Endothelial cell of umbilical vein (primary cell): ENCODE measurements around the gene GPR146. TPM values are rescaled to one million over a fixed set of nuclear protein-coding genes. Genes with fewer than 3 reads are reported as not detected.

Source experiments
- BruUV-seq: library from RNA; stranded (reverse); fragments of 400-500 nt; replicated peaks from 2 replicates; lab custom pipeline; 2021; lab: Mats Ljungman, UMichigan
- CTCF ChIA-PET: fragments of 300-600, 350-600 bp; sonication (Branson Sonifier 250); formaldehyde crosslinking; loops from one replicate; lab custom pipeline; 2021; ENCODE audit warnings: antibody characterized with exemption, inconsistent platforms; lab: Charles Lee
- POLR2A ChIA-PET: fragments of 300-600, 350-600 bp; sonication (Branson Sonifier 250); formaldehyde crosslinking; loops from one replicate; lab custom pipeline; 2021; ENCODE audit warnings: antibody characterized with exemption, inconsistent platforms; lab: Charles Lee
- DNase-seq: peaks from one replicate; pipeline ENCODE4 v3.0.0-alpha.2; 2011; ENCODE audit warnings: low read depth, low spot score
- FAIRE-seq: peaks from 2 replicates; lab custom pipeline; 2011; peaks lifted over from hg19 to GRCh38; lab: Jason Lieb, UNC
- H2AFZ ChIP-seq: 2 replicates; pipeline ENCODE4 v1.6.0; 2012; ENCODE audit warnings: low read depth, low read length, control low read depth, inconsistent platforms
- H3K27ac ChIP-seq: 2 replicates; pipeline ENCODE4 v1.5.1; 2011; ENCODE audit warnings: low read depth, mild to moderate bottlenecking, control low read depth, low read length, moderate library complexity; ENCODE audit not compliant: insufficient read depth
- H3K27me3 ChIP-seq, 2 experiments: 2 replicates each; pipeline versions ENCODE4 v1.6.0 to v1.6.1; 2011; ENCODE audit warnings: low read length in 2 of 2, mixed read lengths in 1 of 2; ENCODE audit not compliant: control insufficient read depth in 2 of 2, insufficient read depth in 2 of 2
- H3K36me3 ChIP-seq, 2 experiments: 2 replicates in 1 of 2; 3 replicates in 1 of 2; pipeline ENCODE4 v1.5.1; 2011; ENCODE audit warnings: low read length in 2 of 2, mild to moderate bottlenecking in 1 of 2, moderate library complexity in 1 of 2; ENCODE audit not compliant: control insufficient read depth in 2 of 2, insufficient read depth in 2 of 2; ENCODE audit errors: extremely low read depth in 1 of 2
- H3K4me1 ChIP-seq: 3 replicates; pipeline ENCODE4 v1.5.1; 2011; ENCODE audit warnings: mild to moderate bottlenecking, low read length; ENCODE audit not compliant: control insufficient read depth, insufficient read depth; ENCODE audit errors: extremely low read depth
- H3K4me2 ChIP-seq: 2 replicates; pipeline ENCODE4 v1.6.1; 2011; ENCODE audit warnings: low read length, control low read depth, mixed read lengths; ENCODE audit not compliant: insufficient read depth
- H3K4me3 ChIP-seq, 3 experiments: fragments of 200-600 bp in 1 of 3; sonication (generic), shearing (Covaris generic) in 1 of 3; replicated peaks in 1 of 3; 2 replicates each; pipeline ENCODE4 v1.5.1; 2011 to 2016; ENCODE audit warnings: control low read depth in 3 of 3, low read length in 3 of 3, mild to moderate bottlenecking in 2 of 3, inconsistent platforms in 1 of 3, low read depth in 1 of 3, moderate library complexity in 1 of 3; ENCODE audit not compliant: insufficient read depth in 1 of 3
- H3K79me2 ChIP-seq: 2 replicates; pipeline ENCODE4 v1.6.0; 2012; ENCODE audit warnings: low read length, inconsistent platforms; ENCODE audit not compliant: control insufficient read depth, insufficient read depth
- H3K9ac ChIP-seq: replicated peaks from 2 replicates; pipeline ENCODE3; 2011; ENCODE audit warnings: low read length, control low read depth; ENCODE audit not compliant: insufficient read depth; ENCODE audit errors: extremely low read depth
- H3K9me1 ChIP-seq: replicated peaks from 3 replicates; pipeline ENCODE4 v1.6.0; 2011; ENCODE audit warnings: mild to moderate bottlenecking, low read length; ENCODE audit not compliant: control insufficient read depth, insufficient read depth; ENCODE audit errors: extremely low read depth
- H3K9me3 ChIP-seq: replicated peaks from 2 replicates; pipeline ENCODE4 v1.5.1; 2012; ENCODE audit warnings: low read length, inconsistent platforms; ENCODE audit not compliant: control insufficient read depth, insufficient read depth
- H4K20me1 ChIP-seq: replicated peaks from 2 replicates; pipeline ENCODE3; 2011; ENCODE audit warnings: mild to moderate bottlenecking, low read length; ENCODE audit not compliant: control insufficient read depth, insufficient read depth; ENCODE audit errors: extremely low read depth
- EZH2 ChIP-seq: IDR thresholded peaks from 2 replicates; pipeline ENCODE4 v1.6.1; 2012; ENCODE audit warnings: borderline replicate concordance, low read depth, mild to moderate bottlenecking, moderate library complexity, low read length, inconsistent platforms; ENCODE audit not compliant: severe bottlenecking
- FOS ChIP-seq: IDR thresholded peaks from 2 replicates; pipeline ENCODE4 v1.6.1; 2011; ENCODE audit warnings: mild to moderate bottlenecking, low read length, moderate library complexity, borderline replicate concordance; ENCODE audit not compliant: insufficient read depth
- GATA2 ChIP-seq: IDR thresholded peaks from 2 replicates; pipeline ENCODE4 v1.7.0; 2011; ENCODE audit warnings: low read depth, mild to moderate bottlenecking, moderate library complexity, mixed read lengths, low read length; ENCODE audit not compliant: insufficient read length, insufficient read depth
- JUN ChIP-seq: IDR thresholded peaks from 2 replicates; pipeline ENCODE4 v1.6.1; 2011; ENCODE audit warnings: borderline replicate concordance, low read depth; ENCODE audit not compliant: insufficient read length, insufficient read depth
- MYC ChIP-seq: IDR thresholded peaks from one replicate; pipeline ENCODE4 v1.6.1; 2011; ENCODE audit warnings: mild to moderate bottlenecking, low read depth, low read length
- POLR2A ChIP-seq: IDR thresholded peaks from 2 replicates; pipeline ENCODE4 v1.6.1; 2012; ENCODE audit warnings: low read depth, mild to moderate bottlenecking, control low read depth, low read length
- POLR2AphosphoS5 ChIP-seq: IDR thresholded peaks from 2 replicates; pipeline ENCODE4 v1.6.1; 2012; ENCODE audit warnings: low read depth, mild to moderate bottlenecking, control low read depth, low read length, moderate library complexity; ENCODE audit not compliant: insufficient read depth
- dilution Hi-C: fragments of 300-500 bp; cut with MboI; formaldehyde crosslinking; loops from one replicate; pipeline ENCODE4 v1.15.0; 2019; ENCODE audit warnings: low sequenced_read_pairs; ENCODE audit not compliant: extremely low pct_ligation_motif_present
- intact Hi-C: fragments of 100-400 bp; cut with micrococcal nuclease; formaldehyde crosslinking; loops from one replicate; pipeline ENCODE4 v1.10.0; 2022
- polyA plus RNA-seq, 4 experiments: library from polyadenylated mRNA; depleted of rRNA in 3 of 4; stranded (reverse) in 3 of 4; unstranded in 1 of 4; fragments of >200 nt; gene quantifications; 2 replicates each; pipeline versions ENCODE4 v1.2.1 to v1.2.3, GENCODE V29; 2011 to 2012; ENCODE audit warnings: missing spikeins in 1 of 4
- total RNA-seq: library from RNA; stranded (reverse); gene quantifications from 2 replicates; pipeline ENCODE4 v1.2.3, GENCODE V29; 2021
- TF ChIP-seq, protein P1 (sequence below): IDR thresholded peaks from 2 replicates; pipeline ENCODE4 v1.6.1; 2011; ENCODE audit not compliant: insufficient read depth, insufficient read length
- TF ChIP-seq, protein P2 (sequence below), 2 donors: IDR thresholded peaks; 1 replicate in 1 of 2; 2 replicates in 1 of 2; pipeline ENCODE4 v1.5.1; 2011; ENCODE audit warnings: low read length in 2 of 2, mild to moderate bottlenecking in 2 of 2, moderate library complexity in 2 of 2, control low read depth in 1 of 2, inconsistent platforms in 1 of 2, low read depth in 1 of 2; ENCODE audit not compliant: insufficient read depth in 1 of 2; ENCODE audit errors: extremely low read depth in 1 of 2

The GPR146 gene
- total and polyA plus RNA-seq, 2 donors (not counting 3 experiments of a cell fraction or from before 2014, with no cell fraction given), result 18.5 to 44.8 TPM

DNA sequence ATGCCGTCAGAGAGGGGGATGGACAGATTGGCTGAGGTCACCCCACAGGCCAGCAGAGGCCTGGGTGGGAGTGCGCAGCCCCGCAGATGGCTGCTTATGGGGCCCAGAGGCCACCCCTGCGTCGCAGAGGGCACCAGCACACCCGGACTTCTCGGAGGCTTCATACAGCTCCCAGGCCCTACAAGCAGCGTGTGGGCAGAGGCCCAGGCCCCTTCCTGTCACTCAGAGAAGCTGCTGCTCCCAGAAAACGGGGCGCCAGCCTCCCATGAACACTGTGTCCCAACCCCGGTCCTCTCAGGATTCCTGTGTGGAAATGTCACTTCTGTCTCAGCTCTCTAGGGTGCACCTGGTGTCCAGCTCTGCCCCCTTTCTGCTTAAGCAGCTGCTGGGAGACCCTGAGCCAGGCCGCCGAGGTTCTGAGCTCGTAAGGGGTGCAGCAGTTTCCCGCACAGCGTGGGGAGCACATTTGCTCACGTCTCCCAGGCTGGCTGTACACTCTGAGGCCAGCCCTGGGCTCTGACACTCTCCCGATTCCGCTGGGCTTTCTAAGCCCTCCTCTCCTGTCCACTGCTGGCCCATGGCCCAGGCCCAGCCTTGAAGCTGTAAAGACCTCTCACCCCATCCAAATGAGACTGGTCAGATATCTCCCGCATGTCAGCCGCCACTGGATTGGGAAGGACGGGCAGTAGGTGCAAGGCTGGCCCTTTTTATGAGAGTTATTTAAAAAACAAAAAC is 6.8 kb downstream of the GPR146 start:
- ChIA-PET POLR2A (no interaction called here), CTCF (interaction anchor here (1.0 to 4.9 kb wide), 3 partner anchors 14 to 58 kb away, joined by 3 to 26 read pairs (median 23); no protein-coding TSS in a partner anchor)
- DNase-seq (no peak), FAIRE-seq (no peak)
- Histone ChIP-seq H3K9me3 (no peaks in the 10 kb centered on the region), H3K27ac (no peak overlapping the region), H4K20me1 (no peaks in the 10 kb centered on the region), H3K4me1 (peaks cover 58% of the 10 kb centered on the region), H3K27me3 (no peaks in the 10 kb centered on the region), H2AFZ (no peak overlapping the region), H3K4me3 (no peak overlapping the region), H3K79me2 (no peaks in the 10 kb centered on the region), H3K36me3 (no peaks in the 10 kb centered on the region), H3K9me1 (no peaks in the 10 kb centered on the region), H3K4me2 (no peak overlapping the region), H3K9ac (no peak overlapping the region)
- intact Hi-C loops (no loop called here), dilution Hi-C loops (no loop called here)
- no peak for TF ChIP-seq FOS
- TF ChIP-seq POLR2A, result no peak
- no peak for TF ChIP-seq MYC
- TF ChIP-seq POLR2AphosphoS5, result no peak
- no peak for TF ChIP-seq JUN
- no peak for TF ChIP-seq EZH2
- TF ChIP-seq GATA2, result no peak
- TF ChIP-seq, protein P1, sequence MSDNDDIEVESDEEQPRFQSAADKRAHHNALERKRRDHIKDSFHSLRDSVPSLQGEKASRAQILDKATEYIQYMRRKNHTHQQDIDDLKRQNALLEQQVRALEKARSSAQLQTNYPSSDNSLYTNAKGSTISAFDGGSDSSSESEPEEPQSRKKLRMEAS, result no peak
- TF ChIP-seq, protein P2, sequence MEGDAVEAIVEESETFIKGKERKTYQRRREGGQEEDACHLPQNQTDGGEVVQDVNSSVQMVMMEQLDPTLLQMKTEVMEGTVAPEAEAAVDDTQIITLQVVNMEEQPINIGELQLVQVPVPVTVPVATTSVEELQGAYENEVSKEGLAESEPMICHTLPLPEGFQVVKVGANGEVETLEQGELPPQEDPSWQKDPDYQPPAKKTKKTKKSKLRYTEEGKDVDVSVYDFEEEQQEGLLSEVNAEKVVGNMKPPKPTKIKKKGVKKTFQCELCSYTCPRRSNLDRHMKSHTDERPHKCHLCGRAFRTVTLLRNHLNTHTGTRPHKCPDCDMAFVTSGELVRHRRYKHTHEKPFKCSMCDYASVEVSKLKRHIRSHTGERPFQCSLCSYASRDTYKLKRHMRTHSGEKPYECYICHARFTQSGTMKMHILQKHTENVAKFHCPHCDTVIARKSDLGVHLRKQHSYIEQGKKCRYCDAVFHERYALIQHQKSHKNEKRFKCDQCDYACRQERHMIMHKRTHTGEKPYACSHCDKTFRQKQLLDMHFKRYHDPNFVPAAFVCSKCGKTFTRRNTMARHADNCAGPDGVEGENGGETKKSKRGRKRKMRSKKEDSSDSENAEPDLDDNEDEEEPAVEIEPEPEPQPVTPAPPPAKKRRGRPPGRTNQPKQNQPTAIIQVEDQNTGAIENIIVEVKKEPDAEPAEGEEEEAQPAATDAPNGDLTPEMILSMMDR (IDR thresholded peaks at IDR 0.05; ENCODE audit: extremely low read depth in 1 of 2, insufficient read depth in 1 of 2, low read depth in 1 of 2, low read length in 2 of 2), result no peak
- no TSS peak for BruUV-seq
